Measurements from ENCODE around the gene TTC13. TPM values are rescaled to one million over a fixed set of nuclear protein-coding genes. Genes with fewer than 3 reads are reported as not detected.

TTC13 gene
- polyA plus RNA-seq, 3 donors = 9.2 to 24.4 (median 10.8) TPM

- Mint-ChIP-seq H3K4me1 (no peaks in the 10 kb centered on the region), H3K27me3 (ENCODE audit: low read depth in 3 of 3) (peaks cover 23 to 51% (median 30%) of the 10 kb centered on the region in 3 donors), H3K27ac (no peak overlapping the region), H3K36me3 (no peaks in the 10 kb centered on the region), H3K9me3 (peaks cover under 1 to 19% (median 1%) of the 10 kb centered on the region in 7 donors), H3K4me3 (peak overlapping the region in 1 of 2 donors; percentile 22)
- Histone ChIP-seq H4K20me1 (ENCODE audit: insufficient read depth, low read length) (no peaks in the 10 kb centered on the region), H3K27me3 (ENCODE audit: control insufficient read depth in 2 of 2, insufficient read depth in 2 of 2, low read length in 2 of 2) (peaks cover 11 to 14% of the 10 kb centered on the region in 2 donors), H3K4me3 (replicated peaks in 1 of 3; ENCODE audit: low read depth in 2 of 3, low read length in 3 of 3) (no peak overlapping the region), H3K9me3 (replicated peaks in 1 of 2; ENCODE audit: control insufficient read depth in 1 of 2, insufficient read depth in 1 of 2, low read length in 2 of 2) (no peaks in the 10 kb centered on the region), H3K4me2 (replicated peaks; ENCODE audit: extremely low read depth, low read length, poor library complexity, severe bottlenecking) (no peak overlapping the region), H3K79me2 (ENCODE audit: insufficient read depth, low read length) (no peaks in the 10 kb centered on the region), H3K27ac (ENCODE audit: low read depth in 1 of 2, low read length in 2 of 2) (no peak overlapping the region), H2AFZ (ENCODE audit: insufficient read depth, low read depth, low read length, poor library complexity, severe bottlenecking) (no peak overlapping the region), H3K4me1 (ENCODE audit: control insufficient read depth in 1 of 2, insufficient read depth in 2 of 2, low read length in 2 of 2) (no peaks in the 10 kb centered on the region), H3K36me3 (replicated peaks in 1 of 2; ENCODE audit: control insufficient read depth in 1 of 2, insufficient read depth in 2 of 2, low read length in 2 of 2) (no peaks in the 10 kb centered on the region), H3K9ac (ENCODE audit: insufficient read depth, low read length, poor library complexity, severe bottlenecking) (no peak overlapping the region)
- intact Hi-C loops (cut with micrococcal nuclease) = no loop called here
- no peak for TF ChIP-seq CTCF (IDR thresholded peaks at IDR 0.05)
- DNase-seq = no peak
- WGBS (ENCODE audit: insufficient coverage) = 49% methylated on average over 2 of the region's 5 CpGs
Observed at GRCh38 chr1:230878591-230878990, 100.1 kb downstream of the TTC13 start.

GRCh38 chr1:230877924-230878590, 100.6 kb downstream of the TTC13 start:
- Histone ChIP-seq H3K9ac (ENCODE audit: insufficient read depth, low read length, poor library complexity, severe bottlenecking) (no peak overlapping the region), H3K4me2 (replicated peaks; ENCODE audit: extremely low read depth, low read length, poor library complexity, severe bottlenecking) (no peak overlapping the region), H3K4me1 (ENCODE audit: control insufficient read depth in 1 of 2, insufficient read depth in 2 of 2, low read length in 2 of 2) (no peaks in the 10 kb centered on the region), H3K27me3 (ENCODE audit: control insufficient read depth in 2 of 2, insufficient read depth in 2 of 2, low read length in 2 of 2) (peaks cover 11 to 14% of the 10 kb centered on the region in 2 donors), H3K36me3 (replicated peaks in 1 of 2; ENCODE audit: control insufficient read depth in 1 of 2, insufficient read depth in 2 of 2, low read length in 2 of 2) (no peaks in the 10 kb centered on the region), H3K4me3 (replicated peaks in 1 of 3; ENCODE audit: low read depth in 2 of 3, low read length in 3 of 3) (no peak overlapping the region), H3K27ac (ENCODE audit: low read depth in 1 of 2, low read length in 2 of 2) (no peak overlapping the region), H2AFZ (ENCODE audit: insufficient read depth, low read depth, low read length, poor library complexity, severe bottlenecking) (no peak overlapping the region), H4K20me1 (ENCODE audit: insufficient read depth, low read length) (no peaks in the 10 kb centered on the region), H3K79me2 (ENCODE audit: insufficient read depth, low read length) (no peaks in the 10 kb centered on the region), H3K9me3 (replicated peaks in 1 of 2; ENCODE audit: control insufficient read depth in 1 of 2, insufficient read depth in 1 of 2, low read length in 2 of 2) (no peaks in the 10 kb centered on the region)
- WGBS (ENCODE audit: insufficient coverage) = 100% methylated on average over 2 of the region's 4 CpGs
- intact Hi-C loops (cut with micrococcal nuclease) = no loop called here
- no peak for DNase-seq
- TF ChIP-seq CTCF (IDR thresholded peaks at IDR 0.05) = no peak
- Mint-ChIP-seq H3K4me1 (no peaks in the 10 kb centered on the region), H3K36me3 (no peaks in the 10 kb centered on the region), H3K27me3 (ENCODE audit: low read depth in 3 of 3) (peaks cover 23 to 51% (median 29%) of the 10 kb centered on the region in 3 donors), H3K4me3 (peak overlapping the region in 1 of 2 donors; percentile 22), H3K9me3 (peaks cover 0 to 14% (median 0%) of the 10 kb centered on the region in 7 donors), H3K27ac (no peak overlapping the region)

All from CD14-positive monocyte (primary cell).